ENCODE results near the gene ABHD13.
"Not testable (repeated sequence)": the region's sequence is repeated elsewhere in the genome, so short reads cannot be mapped to it uniquely, and the experiment has no call there.

The ABHD13 gene

GRCh38 chr13:108225440-108225839, 7.2 kb downstream of the ABHD13 start:
- no peak for DNase-seq

- no peak for DNase-seq
Measured at GRCh38 chr13:108226184-108226583, 8.0 kb downstream of the ABHD13 start.

GRCh38 chr13:108227651-108228272, 9.6 kb downstream of the ABHD13 start:
- no peak for DNase-seq

- no peak for DNase-seq
Measured at GRCh38 chr13:108230377-108230776, 12.2 kb downstream of the ABHD13 start.

GRCh38 chr13:108249150-108249549, 31.0 kb downstream of the ABHD13 start:
- no peak for DNase-seq

- no peak for DNase-seq
Measured at GRCh38 chr13:108257248-108257647, 39.1 kb downstream of the ABHD13 start.

GRCh38 chr13:108263621-108264355, 45.6 kb downstream of the ABHD13 start:
- no peak for DNase-seq

GRCh38 chr13:108266321-108266990, 48.3 kb downstream of the ABHD13 start:
- no peak for DNase-seq

GRCh38 chr13:108267347-108267746, 49.2 kb downstream of the ABHD13 start:
- DNase-seq = no peak

GRCh38 chr13:108267855-108268254, 49.7 kb downstream of the ABHD13 start:
- DNase-seq = not testable (repeated sequence)

GRCh38 chr13:108268466-108269112, 50.4 kb downstream of the ABHD13 start:
- DNase-seq = no peak

- peak; percentile 18 for DNase-seq
Measured at GRCh38 chr13:108269601-108270328, 51.6 kb downstream of the ABHD13 start, which contains the start of gene TNFSF13B. TNFSF13B (plus strand) TSS chr13:108269718; CDS start chr13:108269896, 178 bp downstream.

GRCh38 chr13:108270442-108270841, 52.2 kb downstream of the ABHD13 start:
- no peak for DNase-seq

- DNase-seq = no peak
Measured at GRCh38 chr13:108272333-108272732, 54.1 kb downstream of the ABHD13 start.

GRCh38 chr13:108273429-108274118, 55.4 kb downstream of the ABHD13 start:
- no peak for DNase-seq

GRCh38 chr13:108274718-108275117, 56.5 kb downstream of the ABHD13 start:
- no peak for DNase-seq

- no peak for DNase-seq
Measured at GRCh38 chr13:108276060-108276459, 57.9 kb downstream of the ABHD13 start.

- DNase-seq = no peak
Measured at GRCh38 chr13:108278466-108278865, 60.3 kb downstream of the ABHD13 start.

- no peak for DNase-seq
Measured at GRCh38 chr13:108281901-108282300, 63.7 kb downstream of the ABHD13 start.

- DNase-seq = no peak
Measured at GRCh38 chr13:108283110-108283509, 64.9 kb downstream of the ABHD13 start.

All from stimulated activated CD4-positive, alpha-beta T cell treated with anti-CD3 and anti-CD28 coated beads, Interleukin-12 subunit alpha, Interleukin-12 subunit beta, amount 100 ng/mL, for 4 hours (primary cell).